ENCODE results near the gene DENND5B.
"Not testable (repeated sequence)": the region's sequence is repeated elsewhere in the genome, so short reads cannot be mapped to it uniquely, and the experiment has no call there.

Gene DENND5B

GRCh38 chr12:31590642-31591379, at the start of gene DENND5B:
TSS of gene DENND5B (minus strand) at chr12:31591136. CDS start at chr12:31590832, 304 bp downstream.
- DNase-seq = peak; percentile 66

- no peak for DNase-seq
Measured at GRCh38 chr12:31634620-31635019, 43.7 kb upstream of the DENND5B start.

GRCh38 chr12:31633464-31633863, 42.5 kb upstream of the DENND5B start:
- no peak for DNase-seq

GRCh38 chr12:31631809-31632208, 40.9 kb upstream of the DENND5B start:
- DNase-seq = no peak

DNA sequence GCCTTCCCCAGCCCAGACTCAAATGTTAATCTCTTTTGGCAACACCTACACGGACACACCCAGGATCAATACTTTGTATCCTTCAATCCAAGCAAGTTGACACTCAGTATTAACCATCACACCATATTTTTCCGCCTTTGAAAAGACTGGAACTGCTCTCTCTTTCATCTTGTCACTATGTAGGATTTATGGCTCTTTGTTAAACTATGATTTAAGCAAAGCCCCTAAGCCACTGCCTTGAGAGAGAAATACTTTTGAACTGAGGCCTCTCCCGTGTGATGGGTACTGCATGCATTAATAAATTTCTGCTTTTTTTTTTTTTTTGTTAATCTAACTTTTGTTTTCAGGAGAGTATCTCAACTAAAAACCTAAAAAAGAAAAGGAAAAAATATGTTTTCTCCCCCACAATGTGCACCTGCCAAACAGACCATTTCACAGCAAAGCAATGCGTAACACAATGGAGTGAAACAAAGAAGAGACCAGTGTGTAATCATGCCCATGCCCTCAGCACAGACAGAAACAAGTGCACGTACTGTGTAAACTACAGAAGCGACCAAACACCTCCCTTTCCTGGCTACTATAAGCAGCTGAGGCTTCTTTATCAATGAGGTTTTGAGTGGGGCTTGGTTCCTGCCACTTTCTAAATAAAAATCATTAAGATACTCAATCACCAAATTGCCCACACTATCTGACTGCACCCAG, 40.2 kb upstream of the DENND5B start:
- no peak for DNase-seq

GRCh38 chr12:31629756-31630732, 39.1 kb upstream of the DENND5B start:
- peak; percentile 55 for DNase-seq

DNA sequence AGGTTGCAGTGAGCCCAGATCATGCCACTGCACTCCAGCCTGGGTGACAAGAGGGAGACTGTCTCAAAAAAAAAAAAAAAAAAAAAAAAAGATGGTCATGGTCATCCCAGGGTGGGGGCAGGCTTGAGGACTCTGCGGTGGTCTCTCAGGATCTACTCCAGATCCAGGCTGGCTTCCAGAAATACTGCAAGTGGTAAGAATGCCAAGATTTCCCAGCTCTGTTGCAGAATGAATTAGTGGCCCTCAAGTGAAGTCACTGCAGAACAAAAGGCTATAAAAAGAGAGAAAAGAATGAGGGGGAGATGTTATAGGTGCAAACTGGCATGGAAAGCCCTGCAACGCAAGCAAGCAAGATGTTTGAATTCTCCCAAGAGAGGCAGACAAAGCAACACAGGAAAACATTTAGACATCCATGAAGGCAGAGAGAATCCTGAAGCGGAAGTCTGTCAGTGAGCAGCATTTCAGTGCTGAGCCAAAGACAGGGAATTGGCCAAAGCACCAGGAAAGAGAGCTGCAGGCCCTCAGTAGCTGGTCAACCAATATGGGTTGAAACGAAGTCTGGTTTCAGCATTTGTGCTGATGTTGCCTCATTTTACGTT, 36.6 kb upstream of the DENND5B start:
- DNase-seq = no peak

DNA sequence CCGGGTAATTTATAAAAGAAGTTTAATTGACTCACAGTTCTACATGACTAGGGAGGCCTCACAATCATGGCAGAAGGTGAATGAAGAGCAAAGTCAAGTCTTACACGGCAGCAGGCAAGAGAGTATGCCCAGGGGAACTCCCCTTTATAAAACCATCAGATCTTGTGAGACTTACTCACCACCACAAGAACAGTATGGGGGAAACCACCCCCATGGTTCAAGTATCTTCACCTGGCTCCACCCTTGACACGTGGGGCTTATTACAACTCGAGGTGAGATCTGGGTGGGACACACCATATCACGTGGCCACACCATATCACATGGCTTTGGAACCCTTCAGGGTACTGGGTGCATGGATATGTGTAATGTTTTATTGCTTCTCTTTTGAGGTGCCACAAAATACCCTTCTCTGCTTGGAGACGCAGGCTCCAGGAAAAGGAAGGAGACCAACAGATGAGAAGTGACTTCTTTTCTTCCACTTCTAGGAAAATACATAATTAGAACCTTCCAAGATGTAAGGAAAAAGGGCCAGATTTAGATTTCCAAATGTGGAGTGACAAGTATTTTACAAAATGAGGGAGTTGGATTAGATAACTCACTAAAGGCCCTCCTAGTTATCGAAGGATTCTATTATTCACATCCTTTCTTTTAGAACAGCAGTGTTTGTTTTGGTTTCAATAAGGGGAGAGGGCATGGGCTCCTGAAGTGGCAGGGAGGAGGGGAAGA, 35.5 kb upstream of the DENND5B start:
- no peak for DNase-seq

DNA sequence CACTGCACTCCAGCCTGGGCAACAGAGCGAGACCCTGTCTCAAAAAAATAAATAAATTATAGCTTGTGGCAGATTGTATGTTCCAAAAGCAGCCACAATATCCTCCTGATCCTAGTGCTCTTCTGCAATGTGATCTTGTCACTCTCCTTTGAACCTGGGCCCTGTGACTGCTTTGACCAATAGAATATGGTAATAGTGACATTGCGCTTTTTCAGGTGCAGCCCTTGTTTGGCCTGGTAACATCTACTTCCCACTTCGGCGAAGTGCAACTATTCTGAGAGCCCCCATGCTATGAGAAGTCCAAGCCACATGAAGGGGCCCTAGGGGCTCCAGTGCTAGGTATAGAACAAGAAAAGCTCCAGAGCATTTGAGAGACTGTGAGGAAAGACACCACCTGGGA, 31.1 kb upstream of the DENND5B start:
- DNase-seq = no peak

DNA sequence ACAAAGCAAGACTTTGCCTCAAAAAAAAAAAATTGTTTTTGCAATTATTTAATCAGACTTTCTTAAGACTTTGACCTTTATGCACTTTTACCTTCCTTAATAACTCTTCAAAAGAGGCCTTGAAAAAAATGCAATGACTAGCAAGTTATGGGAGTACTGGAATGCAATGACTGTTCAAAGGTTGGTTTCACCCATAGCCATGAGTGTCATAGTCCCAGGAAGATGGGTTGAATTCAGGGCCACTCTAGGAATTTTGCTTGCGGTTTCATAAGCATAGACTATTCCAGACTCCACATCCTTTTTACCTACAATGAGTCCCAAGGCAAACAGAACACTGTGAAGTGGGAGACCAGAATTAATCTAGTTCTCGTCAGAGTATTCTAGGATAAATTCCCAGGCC, 29.4 kb upstream of the DENND5B start:
- peak; percentile 5 for DNase-seq

DNA sequence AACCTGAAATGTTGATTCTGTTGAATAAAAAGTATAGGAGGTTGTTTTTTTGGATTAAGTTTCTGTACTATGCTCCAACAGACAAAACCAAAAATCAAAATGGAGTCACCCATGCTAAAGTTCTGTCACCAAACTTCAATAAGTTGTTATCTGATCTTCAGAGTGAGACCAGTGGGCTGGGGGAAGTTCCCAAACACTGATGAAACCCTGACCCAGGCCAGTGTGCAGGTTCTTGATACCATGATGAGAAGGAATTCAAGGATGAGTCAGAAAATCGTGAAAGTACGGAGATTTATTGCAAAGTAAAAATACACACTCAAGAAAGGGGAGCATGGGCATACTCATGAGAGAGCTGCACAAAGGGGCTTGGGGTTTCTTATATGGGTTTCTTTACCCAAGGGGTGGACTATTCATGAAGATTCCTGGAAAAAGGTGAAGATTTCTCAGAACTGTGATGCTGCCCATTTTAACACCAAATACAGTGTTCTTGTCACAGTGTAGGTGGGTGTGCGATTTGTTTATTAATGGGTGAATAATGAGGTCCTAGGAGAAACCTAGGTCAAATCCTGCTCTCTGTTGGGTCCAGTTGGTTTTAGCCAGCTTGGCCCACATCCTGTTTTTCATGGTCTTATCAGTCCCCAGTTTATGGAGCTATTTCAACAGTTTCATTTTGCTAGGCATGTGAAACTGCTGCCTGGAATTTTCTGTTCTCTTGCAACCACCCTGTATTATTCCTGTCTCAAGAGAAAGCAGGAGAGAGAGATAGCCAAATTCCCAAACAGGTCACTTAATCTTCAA, 27.5 kb upstream of the DENND5B start:
- DNase-seq = no peak

DNA sequence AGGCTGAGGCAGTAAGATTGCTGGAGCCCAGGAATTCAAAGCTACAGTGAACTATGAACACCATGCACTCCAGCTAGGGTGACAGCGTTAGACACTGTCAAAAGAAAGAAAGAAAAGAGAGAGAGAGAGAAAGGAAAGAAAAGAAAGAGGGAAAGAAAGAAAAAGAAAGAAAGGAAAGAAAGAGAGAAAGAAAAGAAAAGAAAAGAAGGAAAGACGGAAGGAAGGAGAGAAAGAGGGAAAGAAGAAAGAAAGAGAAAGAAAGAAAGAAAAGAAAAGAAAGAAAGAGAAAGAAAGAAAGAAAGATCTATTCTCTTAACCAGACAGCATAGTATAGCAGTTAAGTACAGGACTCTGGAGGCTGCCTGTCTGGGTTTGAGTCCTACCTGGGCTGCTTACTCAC, 21.9 kb upstream of the DENND5B start:
- DNase-seq = no peak

- not testable (repeated sequence) for DNase-seq
Measured at GRCh38 chr12:31608299-31608698, 17.4 kb upstream of the DENND5B start.

DNA sequence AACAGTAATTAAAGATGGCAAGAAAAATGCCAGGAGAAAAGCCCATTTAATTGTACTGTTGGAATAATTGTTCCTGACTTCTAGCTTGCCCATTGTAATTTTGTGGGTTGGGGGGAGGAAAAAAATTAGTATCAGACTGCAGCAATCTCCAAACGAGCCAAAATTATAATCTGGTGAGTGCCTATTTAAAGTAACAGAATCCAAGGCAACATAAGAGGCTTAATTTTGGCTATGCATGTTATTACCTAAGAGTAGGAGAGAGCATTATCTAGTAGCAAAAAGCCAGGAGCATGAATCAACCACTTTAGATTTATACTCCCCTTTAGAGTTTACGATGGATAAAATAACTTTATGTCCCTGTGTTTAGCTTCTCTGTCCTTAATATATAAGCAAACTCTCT, 14.6 kb upstream of the DENND5B start:
- DNase-seq = no peak

GRCh38 chr12:31603546-31604009, 12.6 kb upstream of the DENND5B start:
- DNase-seq = no peak

DNA sequence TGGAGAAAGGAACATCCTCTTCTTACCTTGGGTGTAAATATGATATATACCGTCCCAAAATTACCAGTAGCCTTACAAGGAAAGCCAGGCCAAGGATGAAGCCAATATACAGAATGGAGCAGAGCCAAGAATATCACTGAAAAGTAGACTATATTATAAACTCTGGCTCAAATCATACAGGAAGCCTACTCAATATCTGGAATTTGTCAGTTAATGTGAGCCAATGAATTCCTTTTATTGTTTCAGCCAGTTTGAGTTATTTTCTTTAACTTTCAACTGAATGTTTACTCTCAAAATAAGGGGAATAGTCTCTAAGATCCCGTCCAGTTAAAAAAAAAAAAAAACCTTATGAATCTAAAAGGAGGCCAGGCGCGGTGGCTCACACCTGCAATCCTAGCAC, 9.8 kb upstream of the DENND5B start:
- DNase-seq = no peak

DNA sequence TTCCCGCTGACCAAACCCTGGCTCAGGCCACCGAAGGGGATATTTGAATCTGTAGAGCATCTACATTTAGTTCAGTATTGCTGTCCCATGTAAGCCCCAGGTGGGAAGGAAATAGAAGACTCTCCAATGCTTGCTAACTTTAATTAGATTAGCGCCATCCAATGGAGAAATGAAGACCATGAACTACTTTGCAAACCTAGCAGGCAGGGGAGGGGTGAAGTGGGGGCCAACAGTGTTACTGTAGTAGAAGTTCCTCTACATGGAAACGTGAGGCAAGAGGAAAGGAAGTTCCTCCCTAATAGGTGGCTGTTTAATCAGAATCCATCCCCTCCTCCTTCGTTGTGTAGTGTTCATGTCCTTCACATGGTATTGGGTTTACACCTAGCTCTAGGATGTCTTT, 9.3 kb upstream of the DENND5B start:
- DNase-seq = no peak

- no peak for DNase-seq
Measured at GRCh38 chr12:31599053-31599452, 8.1 kb upstream of the DENND5B start.

GRCh38 chr12:31597066-31597465, 6.1 kb upstream of the DENND5B start:
- DNase-seq = no peak

DNA sequence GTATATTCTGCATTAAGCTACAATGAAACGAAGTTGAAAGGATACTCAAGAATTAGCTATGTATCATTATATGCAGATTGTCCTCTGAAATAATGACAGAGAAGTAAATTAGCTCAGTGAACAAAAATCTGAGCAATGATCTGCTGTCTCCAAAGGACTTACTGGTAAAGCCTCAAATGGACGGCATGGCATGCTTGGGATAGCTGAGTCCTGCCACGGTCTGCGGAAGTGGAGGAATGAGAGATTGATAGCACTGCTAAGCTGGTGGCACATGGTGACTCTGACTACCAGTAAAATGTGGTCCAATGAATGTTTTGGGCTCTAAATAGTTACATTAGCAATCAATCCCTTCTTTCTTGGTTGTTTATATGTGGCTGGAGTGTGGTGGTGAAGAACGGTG, 3.7 kb upstream of the DENND5B start:
- peak; percentile 74 for DNase-seq

DNA sequence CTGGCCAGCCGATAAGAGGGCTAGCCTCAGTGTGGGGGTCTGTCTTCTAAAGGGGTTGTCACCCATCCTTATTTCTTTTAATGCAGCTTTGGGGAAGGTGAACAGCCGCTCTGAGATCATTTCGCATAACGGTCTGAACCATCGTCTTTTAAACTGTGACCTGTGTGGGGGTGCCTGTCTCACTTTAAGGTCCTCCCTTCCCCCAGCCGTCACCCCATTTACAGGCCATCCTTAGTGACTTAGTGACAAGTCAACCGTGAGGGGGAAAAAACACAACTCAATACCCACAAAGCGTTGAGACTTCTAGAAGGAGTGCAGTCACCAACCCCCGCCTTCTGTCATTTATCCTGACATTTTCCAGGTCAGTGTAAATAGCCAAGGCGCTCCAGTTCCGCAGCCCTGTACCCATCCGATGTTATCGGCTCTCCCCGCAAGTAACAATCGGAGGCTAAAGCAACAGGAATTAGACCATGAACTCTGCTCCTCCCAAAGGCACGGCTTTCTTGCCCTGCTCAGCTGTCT, 505 bp upstream of the DENND5B start:
- DNase-seq = no peak

All from fibroblast of skin of right quadriceps (primary cell).